ENCODE measurements around the gene EPHB1.

The EPHB1 gene

DNA sequence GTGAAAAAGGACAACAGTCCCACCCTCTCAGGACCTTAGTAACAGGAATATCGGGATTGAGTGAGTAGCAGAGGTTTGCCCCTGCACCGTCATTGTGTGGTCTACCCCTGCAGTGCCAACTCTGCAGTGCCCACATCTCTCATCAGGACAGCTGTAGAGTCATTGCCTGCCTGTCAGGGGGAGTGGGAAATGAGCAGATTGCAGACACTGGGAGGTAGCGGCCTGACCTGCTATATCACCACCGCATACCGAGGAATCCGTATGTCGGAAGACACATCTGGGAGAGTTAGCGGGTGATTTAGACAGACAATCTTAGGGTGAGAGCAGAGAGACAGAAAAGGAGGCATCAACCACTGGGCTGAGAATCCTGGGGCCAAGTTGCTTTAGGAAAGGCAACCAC is 218.1 kb downstream of the EPHB1 start:
- H4K5ac ChIP-seq (ENCODE audit: low read length): no peak overlapping the region
- no CpG with 5 or more reads among the region's 8 CpGs for WGBS (ENCODE audit: extremely low coverage, insufficient coverage, low lambda C conversion rate)
- no peaks in the 10 kb centered on the region for H3K79me1 ChIP-seq (ENCODE audit: low read length)
- no peak overlapping the region for H3K56ac ChIP-seq (ENCODE audit: low read length)
- no peak overlapping the region for H2AK5ac ChIP-seq (ENCODE audit: low read length)
- no peaks in the 10 kb centered on the region for H3K4me1 ChIP-seq (ENCODE audit: control insufficient read depth, low read depth, low read length)
- no peak for DNase-seq
- no peak overlapping the region for H3K4me3 ChIP-seq (ENCODE audit: low read length)
- no peak overlapping the region for H2BK15ac ChIP-seq (replicated peaks; ENCODE audit: low read depth)
- no peak overlapping the region for H3K27ac ChIP-seq (ENCODE audit: low read depth, low read length)
- no peaks in the 10 kb centered on the region for H3K36me3 ChIP-seq (ENCODE audit: control insufficient read depth, insufficient read depth, low read length)
- no peak overlapping the region for H2BK120ac ChIP-seq (ENCODE audit: low read depth, low read length)
- no peaks in the 10 kb centered on the region for H3K79me2 ChIP-seq (ENCODE audit: control insufficient read depth, insufficient read depth, low read length)
- no peak overlapping the region for H4K8ac ChIP-seq (ENCODE audit: low read depth, low read length)
- H3K4ac ChIP-seq (ENCODE audit: low read depth, low read length): no peak overlapping the region
- no peak overlapping the region for H3K23ac ChIP-seq (ENCODE audit: low read length)
- no peaks in the 10 kb centered on the region for H3K27me3 ChIP-seq (ENCODE audit: insufficient read depth, low read length, poor library complexity)
- no peak overlapping the region for H3K18ac ChIP-seq (ENCODE audit: low read length)
- no peak overlapping the region for H3K4me2 ChIP-seq (ENCODE audit: low read length)
- H3K9ac ChIP-seq (ENCODE audit: low read length): no peak overlapping the region
- H2BK5ac ChIP-seq (ENCODE audit: low read length): no peak overlapping the region

DNA sequence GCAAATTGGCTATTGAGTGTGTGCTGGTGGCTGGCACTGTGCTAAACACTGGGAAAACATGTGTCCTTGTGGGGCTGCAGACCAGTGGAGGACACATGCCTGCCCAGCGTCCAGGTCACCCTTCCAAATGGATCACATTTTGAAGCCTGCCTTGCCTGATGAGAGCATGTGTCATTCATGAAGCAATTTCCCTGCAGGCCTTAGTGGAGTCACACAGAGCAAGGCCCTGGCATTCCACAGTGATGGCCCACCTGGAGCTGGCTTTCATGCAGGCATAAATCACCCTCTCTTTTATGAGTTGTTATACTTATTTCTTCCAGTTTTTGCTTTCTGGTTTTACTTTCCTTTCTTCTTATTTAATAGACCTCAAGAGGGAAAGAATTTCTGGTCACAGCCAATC is 219.5 kb downstream of the EPHB1 start:
- Histone ChIP-seq H3K9ac (ENCODE audit: low read length) (no peak overlapping the region), H3K79me2 (ENCODE audit: control insufficient read depth, insufficient read depth, low read length) (no peaks in the 10 kb centered on the region), H2BK15ac (replicated peaks; ENCODE audit: low read depth) (no peak overlapping the region), H2BK5ac (ENCODE audit: low read length) (no peak overlapping the region), H3K18ac (ENCODE audit: low read length) (no peak overlapping the region), H3K27me3 (ENCODE audit: insufficient read depth, low read length, poor library complexity) (no peaks in the 10 kb centered on the region), H4K8ac (ENCODE audit: low read depth, low read length) (no peak overlapping the region), H3K4me2 (ENCODE audit: low read length) (no peak overlapping the region), H3K4ac (ENCODE audit: low read depth, low read length) (no peak overlapping the region), H3K36me3 (ENCODE audit: control insufficient read depth, insufficient read depth, low read length) (no peaks in the 10 kb centered on the region), H4K5ac (ENCODE audit: low read length) (no peak overlapping the region), H3K4me1 (ENCODE audit: control insufficient read depth, low read depth, low read length) (no peaks in the 10 kb centered on the region), H2BK120ac (ENCODE audit: low read depth, low read length) (no peak overlapping the region), H3K27ac (ENCODE audit: low read depth, low read length) (no peak overlapping the region), H3K23ac (ENCODE audit: low read length) (no peak overlapping the region), H3K4me3 (ENCODE audit: low read length) (no peak overlapping the region), H2AK5ac (ENCODE audit: low read length) (no peak overlapping the region), H3K56ac (ENCODE audit: low read length) (no peak overlapping the region), H3K79me1 (ENCODE audit: low read length) (no peaks in the 10 kb centered on the region)
- WGBS (ENCODE audit: extremely low coverage, insufficient coverage, low lambda C conversion rate): no CpG with 5 or more reads among the region's 1 CpG
- no peak for DNase-seq

DNA sequence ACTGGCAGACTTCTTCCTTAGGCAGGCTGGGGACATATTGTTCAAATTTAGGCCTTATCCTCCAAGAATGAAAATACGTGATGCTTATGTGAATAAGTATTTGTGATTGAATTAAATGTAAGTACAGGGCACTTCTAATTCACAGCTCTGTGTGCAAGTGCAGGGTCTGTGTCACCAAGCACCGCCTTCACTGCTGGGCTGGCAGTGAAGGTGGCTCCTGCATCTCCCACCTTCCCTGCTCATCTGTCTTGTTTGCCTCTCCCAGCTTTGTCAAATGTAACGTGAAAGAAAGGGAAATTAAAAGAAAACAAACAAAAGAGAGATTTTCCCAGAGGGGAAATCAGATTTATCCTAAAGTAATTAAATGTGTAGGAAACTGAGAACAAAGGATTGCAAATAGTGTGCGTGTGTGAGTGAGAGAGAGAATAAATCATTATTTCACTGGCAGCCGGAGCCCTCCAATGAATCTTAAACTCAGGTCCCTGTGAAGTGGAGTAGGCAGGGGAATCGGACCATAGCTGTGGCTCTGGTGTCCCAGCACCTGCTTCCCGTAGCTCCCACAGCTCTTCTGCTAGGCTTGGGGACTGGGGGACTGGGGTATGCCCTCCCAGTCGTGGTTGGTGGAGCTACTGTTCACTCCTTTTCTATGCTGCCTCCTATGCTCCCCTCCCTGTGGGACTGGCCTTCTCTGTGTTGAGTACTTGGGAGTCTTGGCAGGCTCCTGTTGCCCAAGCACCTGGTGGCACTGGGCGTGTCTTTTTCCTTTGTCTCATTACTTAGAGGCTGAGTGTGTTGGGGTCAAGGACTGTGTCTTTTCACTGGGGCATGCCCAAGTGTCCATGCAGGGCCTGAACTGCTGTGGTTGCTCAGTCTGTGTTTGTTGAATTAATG is 222.2 kb downstream of the EPHB1 start:
- Histone ChIP-seq H2BK15ac (replicated peaks; ENCODE audit: low read depth) (no peak overlapping the region), H3K4me1 (ENCODE audit: control insufficient read depth, low read depth, low read length) (no peaks in the 10 kb centered on the region), H3K36me3 (ENCODE audit: control insufficient read depth, insufficient read depth, low read length) (no peaks in the 10 kb centered on the region), H3K9ac (ENCODE audit: low read length) (no peak overlapping the region), H3K27me3 (ENCODE audit: insufficient read depth, low read length, poor library complexity) (no peaks in the 10 kb centered on the region), H3K4ac (ENCODE audit: low read depth, low read length) (no peak overlapping the region), H3K79me1 (ENCODE audit: low read length) (no peaks in the 10 kb centered on the region), H3K18ac (ENCODE audit: low read length) (no peak overlapping the region), H3K4me2 (ENCODE audit: low read length) (no peak overlapping the region), H4K5ac (ENCODE audit: low read length) (no peak overlapping the region), H3K56ac (ENCODE audit: low read length) (no peak overlapping the region), H3K27ac (ENCODE audit: low read depth, low read length) (no peak overlapping the region), H4K8ac (ENCODE audit: low read depth, low read length) (no peak overlapping the region), H2BK5ac (ENCODE audit: low read length) (no peak overlapping the region), H3K4me3 (ENCODE audit: low read length) (no peak overlapping the region), H2AK5ac (ENCODE audit: low read length) (no peak overlapping the region), H2BK120ac (ENCODE audit: low read depth, low read length) (no peak overlapping the region), H3K79me2 (ENCODE audit: control insufficient read depth, insufficient read depth, low read length) (no peaks in the 10 kb centered on the region), H3K23ac (ENCODE audit: low read length) (no peak overlapping the region)
- DNase-seq: no peak
- no CpG with 5 or more reads among the region's 9 CpGs for WGBS (ENCODE audit: extremely low coverage, insufficient coverage, low lambda C conversion rate)

DNA sequence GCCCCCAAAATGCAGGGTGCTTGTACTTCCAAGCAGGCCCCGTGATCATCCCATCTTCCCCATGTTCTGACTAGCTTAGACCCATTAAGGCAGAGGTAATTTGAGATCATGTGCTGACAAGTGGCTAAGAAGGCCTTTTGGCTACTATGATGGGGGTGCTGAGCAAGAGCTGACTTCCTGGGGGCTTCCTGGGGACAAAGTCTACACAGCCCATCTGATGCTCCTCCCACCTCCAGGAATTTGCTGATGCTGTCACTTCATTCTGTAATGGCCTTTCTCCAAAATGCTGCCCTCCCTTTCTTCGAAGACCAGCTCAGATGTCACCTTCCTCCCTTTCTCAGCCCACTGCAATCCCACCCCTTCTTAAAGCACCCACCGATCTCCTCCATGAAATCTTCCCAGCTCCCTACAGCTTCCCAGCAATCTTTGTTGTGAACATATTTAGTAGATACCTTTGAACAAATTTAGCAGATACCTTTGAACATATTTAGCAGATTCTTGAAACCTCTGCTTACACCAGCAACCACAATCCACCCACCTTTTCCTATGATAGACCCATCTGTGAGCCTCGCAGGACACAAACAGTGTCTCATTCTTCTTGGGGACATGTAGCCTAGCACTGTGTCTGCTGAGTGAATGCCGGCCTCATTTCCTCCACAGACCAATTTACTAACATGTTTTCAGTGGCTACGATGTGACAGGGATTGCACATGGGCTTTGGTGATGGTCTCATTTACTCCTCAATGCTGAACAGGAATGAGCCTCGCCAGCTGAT is 223.3 kb downstream of the EPHB1 start:
- Histone ChIP-seq H2BK15ac (replicated peaks; ENCODE audit: low read depth) (no peak overlapping the region), H2BK5ac (ENCODE audit: low read length) (no peak overlapping the region), H3K18ac (ENCODE audit: low read length) (no peak overlapping the region), H3K27me3 (ENCODE audit: insufficient read depth, low read length, poor library complexity) (no peaks in the 10 kb centered on the region), H3K56ac (ENCODE audit: low read length) (no peak overlapping the region), H4K5ac (ENCODE audit: low read length) (no peak overlapping the region), H3K36me3 (ENCODE audit: control insufficient read depth, insufficient read depth, low read length) (no peaks in the 10 kb centered on the region), H3K79me2 (ENCODE audit: control insufficient read depth, insufficient read depth, low read length) (no peaks in the 10 kb centered on the region), H2AK5ac (ENCODE audit: low read length) (no peak overlapping the region), H3K4me2 (ENCODE audit: low read length) (no peak overlapping the region), H3K79me1 (ENCODE audit: low read length) (no peaks in the 10 kb centered on the region), H3K23ac (ENCODE audit: low read length) (no peak overlapping the region), H3K27ac (ENCODE audit: low read depth, low read length) (no peak overlapping the region), H3K4ac (ENCODE audit: low read depth, low read length) (no peak overlapping the region), H3K4me1 (ENCODE audit: control insufficient read depth, low read depth, low read length) (no peaks in the 10 kb centered on the region), H3K9ac (ENCODE audit: low read length) (no peak overlapping the region), H3K4me3 (ENCODE audit: low read length) (no peak overlapping the region), H4K8ac (ENCODE audit: low read depth, low read length) (no peak overlapping the region), H2BK120ac (ENCODE audit: low read depth, low read length) (no peak overlapping the region)
- no CpG with 5 or more reads among the region's 7 CpGs for WGBS (ENCODE audit: extremely low coverage, insufficient coverage, low lambda C conversion rate)
- no peak for DNase-seq

DNA sequence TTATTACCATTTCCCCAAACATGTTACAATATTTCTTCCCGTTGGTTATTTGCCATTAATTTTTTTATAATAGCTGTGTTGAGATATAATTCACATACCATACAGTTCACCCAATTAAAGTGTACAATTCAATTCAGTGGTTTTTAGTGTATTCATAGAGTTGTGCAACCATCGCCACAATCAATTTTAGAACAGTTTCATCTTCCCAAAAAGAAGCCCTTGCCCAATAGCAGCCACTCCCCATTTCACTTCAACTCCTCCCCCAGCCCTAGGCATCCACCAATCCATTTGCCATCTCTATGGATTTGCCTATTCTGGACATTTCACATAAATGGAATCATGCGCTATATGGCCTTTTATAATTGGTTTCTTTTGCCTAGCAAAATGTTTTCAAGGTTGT is 225.1 kb downstream of the EPHB1 start:
- no CpG with 5 or more reads among the region's 3 CpGs for WGBS (ENCODE audit: extremely low coverage, insufficient coverage, low lambda C conversion rate)
- no peak overlapping the region for H4K8ac ChIP-seq (ENCODE audit: low read depth, low read length)

More for the DNA sequence above, 225.1 kb downstream of the EPHB1 start:
- Histone ChIP-seq H3K4ac (ENCODE audit: low read depth, low read length) (no peak overlapping the region), H3K9ac (ENCODE audit: low read length) (no peak overlapping the region), H3K27me3 (ENCODE audit: insufficient read depth, low read length, poor library complexity) (no peaks in the 10 kb centered on the region), H4K5ac (ENCODE audit: low read length) (no peak overlapping the region), H3K79me1 (ENCODE audit: low read length) (no peaks in the 10 kb centered on the region), H2BK5ac (ENCODE audit: low read length) (no peak overlapping the region), H3K23ac (ENCODE audit: low read length) (no peak overlapping the region), H3K18ac (ENCODE audit: low read length) (no peak overlapping the region), H3K4me2 (ENCODE audit: low read length) (no peak overlapping the region), H2AK5ac (ENCODE audit: low read length) (no peak overlapping the region), H3K4me3 (ENCODE audit: low read length) (no peak overlapping the region), H3K27ac (ENCODE audit: low read depth, low read length) (no peak overlapping the region), H3K56ac (ENCODE audit: low read length) (no peak overlapping the region), H3K4me1 (ENCODE audit: control insufficient read depth, low read depth, low read length) (no peaks in the 10 kb centered on the region), H2BK15ac (replicated peaks; ENCODE audit: low read depth) (no peak overlapping the region), H2BK120ac (ENCODE audit: low read depth, low read length) (no peak overlapping the region), H3K79me2 (ENCODE audit: control insufficient read depth, insufficient read depth, low read length) (no peaks in the 10 kb centered on the region), H3K36me3 (ENCODE audit: control insufficient read depth, insufficient read depth, low read length) (no peaks in the 10 kb centered on the region)
- DNase-seq: no peak

Measured in mesendoderm (in vitro differentiated cells).